Effector CD4-positive, alpha-beta T cell (primary cell): ENCODE results near the gene FUBP3.

Source experiments
- DNase-seq: peaks from one replicate; pipeline ENCODE4 v3.0.0-alpha.2; 2020

FUBP3 gene

GRCh38 chr9:130607640-130608420 lies 28.5 kb downstream of the FUBP3 start:
- no peak for DNase-seq

- no peak for DNase-seq
These were observed 29.3 kb downstream of the FUBP3 start for GRCh38 chr9:130608554-130609134.

GRCh38 chr9:130609163-130609562 lies 29.8 kb downstream of the FUBP3 start:
- DNase-seq, result no peak

- no peak for DNase-seq
These were observed 31.7 kb downstream of the FUBP3 start for GRCh38 chr9:130610862-130611707.

- no peak for DNase-seq
These were observed 37.1 kb downstream of the FUBP3 start for GRCh38 chr9:130616451-130616850.

- no peak for DNase-seq
These were observed 44.1 kb downstream of the FUBP3 start for GRCh38 chr9:130623466-130623865.

GRCh38 chr9:130624154-130624553 lies 44.8 kb downstream of the FUBP3 start:
- no peak for DNase-seq

- no peak for DNase-seq
These were observed 47.0 kb downstream of the FUBP3 start for GRCh38 chr9:130626249-130626996.

- no peak for DNase-seq
These were observed 47.7 kb downstream of the FUBP3 start for GRCh38 chr9:130627051-130627450.

GRCh38 chr9:130627896-130628792 lies 48.8 kb downstream of the FUBP3 start:
- DNase-seq, result no peak

GRCh38 chr9:130629443-130630070 lies 50.2 kb downstream of the FUBP3 start:
- DNase-seq, result no peak

GRCh38 chr9:130630071-130630450 lies 50.7 kb downstream of the FUBP3 start:
- DNase-seq, result no peak

GRCh38 chr9:130630506-130631330 lies 51.3 kb downstream of the FUBP3 start:
- DNase-seq, result no peak

GRCh38 chr9:130631331-130632080 lies 52.1 kb downstream of the FUBP3 start:
- no peak for DNase-seq

GRCh38 chr9:130632081-130632710 lies 52.8 kb downstream of the FUBP3 start:
- no peak for DNase-seq

- DNase-seq, result no peak
These were observed 53.5 kb downstream of the FUBP3 start for GRCh38 chr9:130632841-130633240.

GRCh38 chr9:130633336-130634190 lies 54.2 kb downstream of the FUBP3 start:
- no peak for DNase-seq

- no peak for DNase-seq
These were observed 54.9 kb downstream of the FUBP3 start for GRCh38 chr9:130634191-130634768.
